Astrocyte of the spinal cord (primary cell): ENCODE measurements around the gene HEBP2.

Experiments used
- DNase-seq: peaks from one replicate; pipeline ENCODE4 v3.0.0; 2011; ENCODE audit warnings: low read depth, low spot score
- H3K4me3 ChIP-seq: 2 replicates; pipeline ENCODE4 v1.5.1; 2011; ENCODE audit warnings: low read depth, mild to moderate bottlenecking, low read length, moderate library complexity
- CTCF ChIP-seq: IDR thresholded peaks from 2 replicates; pipeline ENCODE4 v1.5.1; 2012; ENCODE audit warnings: low read depth, mild to moderate bottlenecking, low read length, inconsistent platforms
- in situ Hi-C: cut with HindIII; loops from 2 replicates; pipeline ENCODE4 v1.10.0; 2017; ENCODE audit warnings: low sequenced_read_pairs

The HEBP2 gene

GRCh38 chr6:138434925-138435324 is 30.9 kb downstream of the HEBP2 start:
- H3K4me3 ChIP-seq, result no peak overlapping the region
- in situ Hi-C loops, result no loop called here
- TF ChIP-seq CTCF, result no peak
- DNase-seq, result no peak

- no peak overlapping the region for H3K4me3 ChIP-seq
- TF ChIP-seq CTCF, result no peak
- in situ Hi-C loops, result no loop called here
- DNase-seq, result no peak
Observed at GRCh38 chr6:138439546-138439945, 35.5 kb downstream of the HEBP2 start.

GRCh38 chr6:138440296-138440695 is 36.3 kb downstream of the HEBP2 start:
- no peak for TF ChIP-seq CTCF
- no peak for DNase-seq
- in situ Hi-C loops, result no loop called here
- H3K4me3 ChIP-seq, result no peak overlapping the region

- DNase-seq, result no peak
- in situ Hi-C loops, result no loop called here
- no peak for TF ChIP-seq CTCF
- H3K4me3 ChIP-seq, result no peak overlapping the region
Observed at GRCh38 chr6:138440758-138441357, 36.8 kb downstream of the HEBP2 start.

GRCh38 chr6:138441965-138442364 is 37.9 kb downstream of the HEBP2 start:
- in situ Hi-C loops, result no loop called here
- no peak overlapping the region for H3K4me3 ChIP-seq
- no peak for DNase-seq
- TF ChIP-seq CTCF, result no peak

- no peak for DNase-seq
- in situ Hi-C loops, result no loop called here
- H3K4me3 ChIP-seq, result no peak overlapping the region
- no peak for TF ChIP-seq CTCF
Observed at GRCh38 chr6:138442663-138443062, 38.6 kb downstream of the HEBP2 start.

- no peak overlapping the region for H3K4me3 ChIP-seq
- DNase-seq, result no peak
- in situ Hi-C loops, result no loop called here
- no peak for TF ChIP-seq CTCF
Observed at GRCh38 chr6:138443979-138444378, 40.0 kb downstream of the HEBP2 start.
